SK-N-SH (cell line): Measurements from ENCODE around the gene RGS6. TPM values are rescaled to one million over a fixed set of nuclear protein-coding genes. Genes with fewer than 3 reads are reported as not detected.

Source experiments
- CTCF ChIA-PET: fragments of 300-600, 350-600 bp; formaldehyde crosslinking; extraction: SDS; loops from one replicate; lab custom pipeline; 2021; lab: Yijun Ruan, JAX
- POLR2A ChIA-PET: fragments of 350-600 bp; sonication (Branson Sonifier 250); formaldehyde crosslinking; extraction: SDS; loops from one replicate; lab custom pipeline; 2020; ENCODE audit warnings: antibody characterized with exemption, inconsistent platforms; lab: Yijun Ruan, JAX
- DNase-seq: peaks from one replicate; pipeline ENCODE4 v3.0.0; 2012
- H2AFZ ChIP-seq: fragments of 200-600 bp; sonication (generic); 2 replicates; pipeline ENCODE4 v1.8.1; 2016; ENCODE audit warnings: antibody characterized with exemption, mild to moderate bottlenecking, low read depth
- H3F3A ChIP-seq: fragments of 200-600 bp; sonication (generic); replicated peaks from 2 replicates; pipeline ENCODE3; 2016; ENCODE audit warnings: antibody characterized with exemption, mild to moderate bottlenecking; ENCODE audit not compliant: insufficient read depth
- H3K27ac ChIP-seq, 2 experiments: fragments of 200-500 bp in 1 of 2; fragments of 200-600 bp in 1 of 2; sonication (Bioruptor generic) in 1 of 2; sonication (generic), shearing (Covaris generic) in 1 of 2; 2 replicates each; pipeline versions ENCODE4 v1.5.1 to v1.6.1; 2014 to 2016; ENCODE audit warnings: low read depth in 2 of 2, inconsistent platforms in 1 of 2, low read length in 1 of 2, mild to moderate bottlenecking in 1 of 2, mixed read lengths in 1 of 2
- H3K27me3 ChIP-seq: fragments of 200-600 bp; sonication (generic), shearing (Covaris generic); 2 replicates; pipeline ENCODE4 v1.6.1; 2016; ENCODE audit warnings: mixed run types; ENCODE audit not compliant: insufficient read depth
- H3K36me3 ChIP-seq, 2 experiments: fragments of 200-500 bp in 1 of 2; fragments of 200-600 bp in 1 of 2; sonication (Bioruptor generic) in 1 of 2; sonication (generic) in 1 of 2; replicated peaks in 1 of 2; 2 replicates each; pipeline versions ENCODE3 to v1.5.1; 2014 to 2016; ENCODE audit warnings: low read length in 1 of 2, mild to moderate bottlenecking in 1 of 2; ENCODE audit not compliant: insufficient read depth in 2 of 2, control insufficient read depth in 1 of 2
- H3K4me1 ChIP-seq, 2 experiments: fragments of 200-500 bp in 1 of 2; fragments of 200-600 bp in 1 of 2; sonication (Bioruptor generic) in 1 of 2; sonication (generic), shearing (Covaris generic) in 1 of 2; 2 replicates each; pipeline versions ENCODE4 v1.5.1 to v1.6.1; 2014 to 2016; ENCODE audit warnings: low read depth in 1 of 2, low read length in 1 of 2, mixed run types in 1 of 2; ENCODE audit not compliant: insufficient read depth in 2 of 2, control insufficient read depth in 1 of 2
- H3K4me2 ChIP-seq: fragments of 200-600 bp; sonication (generic), shearing (Covaris generic); 2 replicates; pipeline ENCODE4 v1.6.1; 2017; ENCODE audit warnings: mixed run types
- H3K4me3 ChIP-seq, 2 experiments: fragments of 200-500 bp in 1 of 2; fragments of 200-600 bp in 1 of 2; sonication (Bioruptor generic) in 1 of 2; sonication (generic), shearing (Covaris generic) in 1 of 2; 2 replicates each; pipeline versions ENCODE4 v1.5.1 to v1.8.1; 2014 to 2016; ENCODE audit warnings: low read depth in 2 of 2, inconsistent platforms in 1 of 2, low read length in 1 of 2, mild to moderate bottlenecking in 1 of 2, mixed read lengths in 1 of 2, moderate library complexity in 1 of 2
- H3K79me2 ChIP-seq: fragments of 200-600 bp; sonication (generic); 2 replicates; pipeline ENCODE4 v1.8.1; 2017; ENCODE audit warnings: mild to moderate bottlenecking; ENCODE audit not compliant: insufficient read depth
- H3K9ac ChIP-seq: fragments of 200-600 bp; sonication (generic); 2 replicates; pipeline ENCODE4 v1.6.1; 2017; ENCODE audit warnings: mixed run types
- H3K9me2 ChIP-seq: fragments of 200-600 bp; sonication (generic); 2 replicates; pipeline ENCODE4 v1.6.1; 2017; ENCODE audit warnings: mixed run types
- H3K9me3 ChIP-seq: fragments of 200-600 bp; sonication (generic); 2 replicates; pipeline ENCODE4 v1.6.1; 2017; ENCODE audit warnings: mixed run types, mild to moderate bottlenecking, moderate library complexity
- H4K20me1 ChIP-seq: fragments of 200-600 bp; sonication (generic); 2 replicates; pipeline ENCODE4 v1.6.1; 2017; ENCODE audit warnings: mild to moderate bottlenecking, mixed run types; ENCODE audit not compliant: insufficient read depth
- CHD2 ChIP-seq: fragments of 150-350 bp; IDR thresholded peaks from 2 replicates; pipeline ENCODE4 v1.6.1; 2018; ENCODE audit warnings: low read length; ENCODE audit not compliant: partially characterized antibody
- ELF1 ChIP-seq: IDR thresholded peaks from 2 replicates; pipeline ENCODE4 v1.4.0; 2012
- EP300 ChIP-seq, 2 experiments: IDR thresholded peaks; 2 replicates each; pipeline versions ENCODE4 v1.4.0 to v1.6.1; 2012; ENCODE audit warnings: borderline replicate concordance in 1 of 2, low read depth in 1 of 2, low read length in 1 of 2
- EZH2phosphoT487 ChIP-seq: fragments of 200-600 bp; sonication (generic); IDR thresholded peaks from 2 replicates; pipeline ENCODE4 v1.6.1; 2017; ENCODE audit warnings: low read depth, mixed run types, mild to moderate bottlenecking, antibody characterized with exemption, moderate library complexity, borderline replicate concordance
- FOSL2 ChIP-seq: IDR thresholded peaks from 2 replicates; pipeline ENCODE4 v1.4.0; 2012; ENCODE audit warnings: low read depth, mild to moderate bottlenecking, moderate library complexity, borderline replicate concordance
- GABPA ChIP-seq: IDR thresholded peaks from 2 replicates; pipeline ENCODE4 v1.4.0; 2012; ENCODE audit warnings: low read depth, mild to moderate bottlenecking
- IRF3 ChIP-seq: fragments of 150-350 bp; IDR thresholded peaks from 2 replicates; pipeline ENCODE4 v1.6.1; 2016; ENCODE audit warnings: mild to moderate bottlenecking, low read depth, low read length
- MXI1 ChIP-seq: IDR thresholded peaks from 2 replicates; pipeline ENCODE4 v1.6.1; 2012; ENCODE audit warnings: mild to moderate bottlenecking, low read depth, low read length, improper control_type of control experiment
- NFIC ChIP-seq: IDR thresholded peaks from 2 replicates; pipeline ENCODE4 v1.4.0; 2012; ENCODE audit warnings: borderline replicate concordance
- RAD21 ChIP-seq: IDR thresholded peaks from 2 replicates; pipeline ENCODE4 v1.6.1; 2012; ENCODE audit warnings: mild to moderate bottlenecking, low read length
- RCOR1 ChIP-seq: fragments of 150-350 bp; IDR thresholded peaks from 2 replicates; pipeline ENCODE4 v1.6.1; 2017; ENCODE audit warnings: antibody characterized with exemption, low read length
- TAF1 ChIP-seq: IDR thresholded peaks from 2 replicates; pipeline ENCODE4 v1.6.1; 2012; ENCODE audit warnings: low read depth, mild to moderate bottlenecking, low read length, moderate library complexity, borderline replicate concordance
- USF1 ChIP-seq: IDR thresholded peaks from 2 replicates; pipeline ENCODE4 v1.4.0; 2012; ENCODE audit warnings: low read depth, borderline replicate concordance
- YY1 ChIP-seq: IDR thresholded peaks from 2 replicates; pipeline ENCODE4 v1.4.0; 2012; ENCODE audit warnings: low read depth, mild to moderate bottlenecking
- WGBS: methylation state at CpG from one replicate; pipeline ENCODE4 v1.1.6; 2017; ENCODE audit warnings: low lambda C conversion rate; 5-methylcytosine and 5-hydroxymethylcytosine counted together
- polyA plus RNA-seq, 3 experiments: library from polyadenylated mRNA; depleted of rRNA; stranded (reverse); fragments of >200 nt; gene quantifications; 2 replicates each; pipeline ENCODE4 v1.2.3, GENCODE V29; 2012
- TF ChIP-seq, protein P1 (sequence below): IDR thresholded peaks from 2 replicates; pipeline ENCODE4 v1.4.0; 2012; ENCODE audit warnings: low read depth
- TF ChIP-seq, protein P2 (sequence below): fragments of 200-600 bp; sonication (generic); IDR thresholded peaks from 2 replicates; pipeline ENCODE4 v1.6.1; 2017; ENCODE audit warnings: antibody characterized with exemption, mild to moderate bottlenecking, moderate library complexity

RGS6 gene
- polyA plus RNA-seq, 1 of the 3 experiments (the other 2 are of a cell fraction), result not detected

GRCh38 chr14:71985538-71986189 lies 53.4 kb downstream of the RGS6 start:
- H3K27me3 ChIP-seq, result peaks cover 5% of the 10 kb centered on the region; the same call in 1 of the 2 replicates
- H3K9ac ChIP-seq, result no peak overlapping the region
- H3F3A ChIP-seq, result no peaks in the 10 kb centered on the region
- H3K4me2 ChIP-seq, result no peak overlapping the region
- H4K20me1 ChIP-seq, result no peaks in the 10 kb centered on the region
- TF ChIP-seq ELF1, result no peak
- DNase-seq, result no peak
- POLR2A ChIA-PET, result no interaction called here
- WGBS, result under 1% methylated on average over 3 of the region's 3 CpGs
- no peak overlapping the region for H3K27ac ChIP-seq
- no peak overlapping the region for H3K4me3 ChIP-seq
- H3K9me3 ChIP-seq, result no peaks in the 10 kb centered on the region
- H3K79me2 ChIP-seq, result no peaks in the 10 kb centered on the region
- CTCF ChIA-PET, result no interaction called here
- H3K4me1 ChIP-seq, result no peaks in the 10 kb centered on the region
- no peaks in the 10 kb centered on the region for H3K9me2 ChIP-seq
- no peak overlapping the region for H2AFZ ChIP-seq
- no peaks in the 10 kb centered on the region for H3K36me3 ChIP-seq

GRCh38 chr14:71988476-71988875 lies 56.2 kb downstream of the RGS6 start:
- Histone ChIP-seq H4K20me1 (no peaks in the 10 kb centered on the region), H3F3A (no peaks in the 10 kb centered on the region), H3K27me3 (peaks cover 5% of the 10 kb centered on the region; the same call in 1 of the 2 replicates), H3K9ac (no peak overlapping the region), H3K27ac (no peak overlapping the region), H3K4me1 (no peaks in the 10 kb centered on the region), H3K9me2 (no peaks in the 10 kb centered on the region), H3K9me3 (no peaks in the 10 kb centered on the region), H3K4me2 (no peak overlapping the region), H3K36me3 (no peaks in the 10 kb centered on the region), H2AFZ (no peak overlapping the region), H3K4me3 (no peak overlapping the region), H3K79me2 (no peaks in the 10 kb centered on the region)
- TF ChIP-seq ELF1 (no peak), TAF1 (no peak), EZH2phosphoT487 (no peak), RCOR1 (no peak), MXI1 (no peak)
- ChIA-PET CTCF (no interaction called here), POLR2A (no interaction called here)
- no peak for DNase-seq
- WGBS, result 11% methylated on average over 5 of the region's 5 CpGs

DNA sequence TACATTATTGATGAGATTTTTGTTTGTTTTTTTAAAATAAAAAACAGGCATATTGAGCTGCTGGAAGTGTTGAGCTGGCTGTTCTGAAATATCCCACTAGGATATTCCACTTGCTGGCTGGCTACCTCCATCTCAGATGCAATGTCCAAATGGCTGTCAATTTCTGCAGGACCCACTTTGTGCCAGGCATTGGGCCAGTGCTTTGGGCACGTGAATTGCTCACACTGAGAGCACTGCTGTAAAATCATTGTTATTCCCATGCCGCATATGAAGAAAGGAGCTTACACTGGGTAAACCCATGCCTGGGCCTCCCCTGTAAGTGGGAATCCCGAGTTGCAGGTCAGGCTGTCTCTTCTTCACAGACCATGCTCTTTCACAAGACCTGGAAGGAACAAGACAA lies 56.7 kb downstream of the RGS6 start:
- ChIA-PET POLR2A (no interaction called here), CTCF (no interaction called here)
- H3K27ac ChIP-seq, result no peak overlapping the region
- H3F3A ChIP-seq, result no peaks in the 10 kb centered on the region
- no peaks in the 10 kb centered on the region for H3K9me2 ChIP-seq
- no peak overlapping the region for H3K4me3 ChIP-seq
- no peaks in the 10 kb centered on the region for H3K9me3 ChIP-seq
- no peak overlapping the region for H2AFZ ChIP-seq
- WGBS, result 0% methylated on average over 1 of the region's 3 CpGs
- no peak for DNase-seq
- H3K36me3 ChIP-seq, result no peaks in the 10 kb centered on the region
- no peaks in the 10 kb centered on the region for H3K4me1 ChIP-seq
- H3K9ac ChIP-seq, result no peak overlapping the region
- no peaks in the 10 kb centered on the region for H4K20me1 ChIP-seq
- H3K27me3 ChIP-seq, result peaks cover 5% of the 10 kb centered on the region; the same call in 1 of the 2 replicates
- no peak overlapping the region for H3K4me2 ChIP-seq
- no peaks in the 10 kb centered on the region for H3K79me2 ChIP-seq
- no peak for TF ChIP-seq FOSL2
- no peak for TF ChIP-seq RAD21
- no peak for TF ChIP-seq EP300 (IDR thresholded peaks at IDR 0.05; ENCODE audit: borderline replicate concordance in 1 of 2, low read depth in 1 of 2, low read length in 1 of 2)
- TF ChIP-seq IRF3, result no peak
- TF ChIP-seq CHD2, result no peak
- TF ChIP-seq NFIC, result no peak
- TF ChIP-seq, protein P1, sequence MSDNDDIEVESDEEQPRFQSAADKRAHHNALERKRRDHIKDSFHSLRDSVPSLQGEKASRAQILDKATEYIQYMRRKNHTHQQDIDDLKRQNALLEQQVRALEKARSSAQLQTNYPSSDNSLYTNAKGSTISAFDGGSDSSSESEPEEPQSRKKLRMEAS, result no peak
- TF ChIP-seq RCOR1, result no peak
- TF ChIP-seq YY1, result no peak
- TF ChIP-seq GABPA, result no peak
- TF ChIP-seq, protein P2, sequence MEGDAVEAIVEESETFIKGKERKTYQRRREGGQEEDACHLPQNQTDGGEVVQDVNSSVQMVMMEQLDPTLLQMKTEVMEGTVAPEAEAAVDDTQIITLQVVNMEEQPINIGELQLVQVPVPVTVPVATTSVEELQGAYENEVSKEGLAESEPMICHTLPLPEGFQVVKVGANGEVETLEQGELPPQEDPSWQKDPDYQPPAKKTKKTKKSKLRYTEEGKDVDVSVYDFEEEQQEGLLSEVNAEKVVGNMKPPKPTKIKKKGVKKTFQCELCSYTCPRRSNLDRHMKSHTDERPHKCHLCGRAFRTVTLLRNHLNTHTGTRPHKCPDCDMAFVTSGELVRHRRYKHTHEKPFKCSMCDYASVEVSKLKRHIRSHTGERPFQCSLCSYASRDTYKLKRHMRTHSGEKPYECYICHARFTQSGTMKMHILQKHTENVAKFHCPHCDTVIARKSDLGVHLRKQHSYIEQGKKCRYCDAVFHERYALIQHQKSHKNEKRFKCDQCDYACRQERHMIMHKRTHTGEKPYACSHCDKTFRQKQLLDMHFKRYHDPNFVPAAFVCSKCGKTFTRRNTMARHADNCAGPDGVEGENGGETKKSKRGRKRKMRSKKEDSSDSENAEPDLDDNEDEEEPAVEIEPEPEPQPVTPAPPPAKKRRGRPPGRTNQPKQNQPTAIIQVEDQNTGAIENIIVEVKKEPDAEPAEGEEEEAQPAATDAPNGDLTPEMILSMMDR, result no peak
- no peak for TF ChIP-seq USF1
